ENCODE data around the gene PPP1R12B.
A peak's percentile ranks its signal among the peaks of the same experiment; 100 is the strongest.

PPP1R12B gene, protein sequence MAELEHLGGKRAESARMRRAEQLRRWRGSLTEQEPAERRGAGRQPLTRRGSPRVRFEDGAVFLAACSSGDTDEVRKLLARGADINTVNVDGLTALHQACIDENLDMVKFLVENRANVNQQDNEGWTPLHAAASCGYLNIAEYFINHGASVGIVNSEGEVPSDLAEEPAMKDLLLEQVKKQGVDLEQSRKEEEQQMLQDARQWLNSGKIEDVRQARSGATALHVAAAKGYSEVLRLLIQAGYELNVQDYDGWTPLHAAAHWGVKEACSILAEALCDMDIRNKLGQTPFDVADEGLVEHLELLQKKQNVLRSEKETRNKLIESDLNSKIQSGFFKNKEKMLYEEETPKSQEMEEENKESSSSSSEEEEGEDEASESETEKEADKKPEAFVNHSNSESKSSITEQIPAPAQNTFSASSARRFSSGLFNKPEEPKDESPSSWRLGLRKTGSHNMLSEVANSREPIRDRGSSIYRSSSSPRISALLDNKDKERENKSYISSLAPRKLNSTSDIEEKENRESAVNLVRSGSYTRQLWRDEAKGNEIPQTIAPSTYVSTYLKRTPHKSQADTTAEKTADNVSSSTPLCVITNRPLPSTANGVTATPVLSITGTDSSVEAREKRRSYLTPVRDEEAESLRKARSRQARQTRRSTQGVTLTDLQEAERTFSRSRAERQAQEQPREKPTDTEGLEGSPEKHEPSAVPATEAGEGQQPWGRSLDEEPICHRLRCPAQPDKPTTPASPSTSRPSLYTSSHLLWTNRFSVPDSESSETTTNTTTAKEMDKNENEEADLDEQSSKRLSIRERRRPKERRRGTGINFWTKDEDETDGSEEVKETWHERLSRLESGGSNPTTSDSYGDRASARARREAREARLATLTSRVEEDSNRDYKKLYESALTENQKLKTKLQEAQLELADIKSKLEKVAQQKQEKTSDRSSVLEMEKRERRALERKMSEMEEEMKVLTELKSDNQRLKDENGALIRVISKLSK

DNA sequence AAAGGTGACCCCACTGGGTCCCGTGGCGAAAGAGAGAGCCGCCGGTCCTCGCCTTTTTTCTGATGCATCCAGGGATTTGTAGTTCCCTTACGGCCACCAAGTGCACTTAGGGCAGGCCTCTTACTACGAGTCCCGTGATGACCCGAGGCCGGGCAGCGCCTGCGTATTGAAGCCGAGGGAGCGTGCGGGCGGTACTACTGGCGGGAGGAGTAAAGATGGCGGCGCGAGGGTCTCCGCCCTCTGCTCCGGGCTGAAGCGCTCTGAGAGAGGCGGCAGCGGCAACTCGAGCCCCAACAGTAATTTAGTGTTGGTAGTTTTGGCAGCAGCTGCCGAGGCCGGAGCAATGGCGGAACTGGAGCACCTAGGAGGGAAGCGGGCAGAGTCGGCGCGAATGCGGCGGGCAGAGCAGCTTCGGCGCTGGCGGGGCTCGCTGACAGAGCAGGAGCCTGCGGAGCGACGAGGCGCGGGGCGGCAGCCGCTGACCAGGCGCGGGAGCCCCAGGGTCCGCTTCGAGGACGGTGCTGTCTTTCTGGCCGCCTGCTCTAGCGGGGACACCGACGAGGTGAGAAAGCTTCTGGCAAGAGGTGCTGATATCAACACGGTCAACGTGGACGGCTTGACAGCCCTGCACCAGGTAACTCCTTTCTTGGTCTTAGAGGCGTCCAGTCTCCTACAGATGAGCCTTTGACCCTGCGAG, at the start of gene PPP1R12B:
TSS of gene PPP1R12B (plus strand) at position 191 of the 697 bp plus-strand sequence. CDS start at position 344, 153 bp downstream.
- DNase-seq = peak; percentile 73 to 100 (median 98)

DNA sequence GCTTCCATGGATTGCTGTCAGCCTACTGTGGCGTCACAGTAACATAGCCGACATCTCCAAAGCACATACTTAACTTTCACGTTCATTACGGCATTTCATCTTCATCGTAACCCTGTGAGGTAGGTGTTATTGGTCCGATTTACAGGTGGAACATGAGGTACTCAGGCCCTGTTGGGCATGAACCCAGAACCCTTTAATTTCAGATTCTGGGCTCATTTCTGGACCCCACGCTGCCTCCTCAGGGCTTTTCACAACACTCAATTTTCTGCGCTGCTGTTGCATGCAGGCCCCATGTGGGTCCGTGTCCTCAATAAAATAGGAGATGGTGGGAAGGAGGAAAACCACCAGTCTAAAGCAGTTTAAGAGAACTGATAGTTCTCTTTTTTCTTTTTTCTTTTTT, 46.3 kb upstream of the PPP1R12B start:
- no peak for DNase-seq

DNA sequence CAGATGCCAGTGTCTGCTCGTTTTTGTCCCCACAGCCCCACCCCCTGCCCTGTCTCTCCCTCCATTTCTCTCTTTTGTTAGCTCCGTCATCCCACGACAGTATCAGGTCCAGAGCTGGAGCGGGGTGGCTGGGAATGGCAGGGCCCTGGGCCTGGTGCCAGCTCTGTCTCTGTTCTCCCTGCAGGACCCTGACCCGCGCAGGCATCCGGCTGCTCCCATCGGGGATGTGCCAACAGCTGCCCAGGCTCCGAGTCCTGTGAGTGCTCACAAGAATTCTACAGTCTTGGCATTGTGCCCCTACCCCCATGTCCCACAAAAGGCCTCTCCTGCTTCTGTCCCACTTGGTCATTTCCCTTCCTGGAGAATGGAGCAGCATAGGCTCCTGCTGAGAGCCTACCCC, 44.1 kb upstream of the PPP1R12B start:
- DNase-seq = peak in 10 of 58 donors; percentile 5 to 54 (median 19)

DNA sequence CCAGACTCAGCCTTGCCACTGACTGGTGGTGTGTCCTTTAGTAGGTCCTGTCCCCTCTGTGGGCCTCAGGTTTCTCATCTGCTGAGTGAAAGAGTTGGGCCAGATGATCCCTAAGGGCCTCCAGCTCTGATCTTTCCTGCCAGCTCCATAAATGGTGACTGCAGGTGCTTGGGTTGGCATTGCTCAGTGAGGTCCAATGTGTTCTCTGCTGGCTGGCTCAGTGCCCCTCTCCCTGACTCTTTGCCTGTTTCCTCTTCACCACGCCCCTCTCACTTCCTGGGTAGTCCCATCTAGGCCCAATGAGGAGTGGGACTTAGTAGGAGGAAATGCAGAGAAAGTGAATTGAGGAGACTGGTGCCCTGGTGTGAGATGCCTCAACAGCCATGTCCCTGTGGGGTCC, 43.3 kb upstream of the PPP1R12B start:
- no peak for DNase-seq

DNA sequence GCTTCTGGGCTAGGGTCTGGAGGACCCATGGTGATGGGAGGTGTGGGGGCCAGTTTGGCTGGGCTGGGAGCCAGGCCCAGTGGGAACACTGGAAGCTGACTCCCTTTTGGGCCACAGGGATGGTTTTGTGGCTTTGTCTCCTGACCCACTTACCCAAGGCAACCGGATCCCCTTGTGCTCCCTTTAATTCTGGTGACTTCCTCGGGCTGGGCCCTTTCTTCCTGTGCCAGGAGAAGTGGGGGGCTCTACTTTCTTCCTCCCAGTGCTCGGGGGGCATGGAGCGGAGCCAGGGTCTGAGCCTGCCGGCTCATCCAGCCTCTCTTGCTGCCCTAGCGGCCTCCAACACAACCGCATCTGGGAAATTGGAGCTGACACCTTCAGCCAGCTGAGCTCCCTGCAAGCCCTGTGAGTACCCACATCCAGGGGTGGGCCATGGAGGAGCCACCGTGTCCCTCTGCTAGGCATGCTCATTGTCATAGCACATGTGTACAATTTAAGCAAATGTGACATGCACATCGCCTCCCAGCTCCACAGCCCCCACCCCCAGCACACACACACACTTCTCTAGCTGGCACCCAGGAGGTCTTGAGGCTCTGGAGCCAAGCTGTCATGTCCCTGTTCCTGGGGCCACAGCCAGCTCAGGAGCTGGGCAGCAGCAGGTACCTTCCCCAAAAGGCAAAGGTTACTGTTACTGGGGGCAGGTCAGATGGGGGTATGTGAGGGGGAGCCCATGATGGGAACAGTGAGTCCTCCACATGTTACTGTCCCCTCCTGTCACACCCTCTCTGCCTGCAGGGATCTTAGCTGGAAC, 41.8 kb upstream of the PPP1R12B start:
- peak in 39 of 58 donors; percentile 11 to 84 (median 45) for DNase-seq

DNA sequence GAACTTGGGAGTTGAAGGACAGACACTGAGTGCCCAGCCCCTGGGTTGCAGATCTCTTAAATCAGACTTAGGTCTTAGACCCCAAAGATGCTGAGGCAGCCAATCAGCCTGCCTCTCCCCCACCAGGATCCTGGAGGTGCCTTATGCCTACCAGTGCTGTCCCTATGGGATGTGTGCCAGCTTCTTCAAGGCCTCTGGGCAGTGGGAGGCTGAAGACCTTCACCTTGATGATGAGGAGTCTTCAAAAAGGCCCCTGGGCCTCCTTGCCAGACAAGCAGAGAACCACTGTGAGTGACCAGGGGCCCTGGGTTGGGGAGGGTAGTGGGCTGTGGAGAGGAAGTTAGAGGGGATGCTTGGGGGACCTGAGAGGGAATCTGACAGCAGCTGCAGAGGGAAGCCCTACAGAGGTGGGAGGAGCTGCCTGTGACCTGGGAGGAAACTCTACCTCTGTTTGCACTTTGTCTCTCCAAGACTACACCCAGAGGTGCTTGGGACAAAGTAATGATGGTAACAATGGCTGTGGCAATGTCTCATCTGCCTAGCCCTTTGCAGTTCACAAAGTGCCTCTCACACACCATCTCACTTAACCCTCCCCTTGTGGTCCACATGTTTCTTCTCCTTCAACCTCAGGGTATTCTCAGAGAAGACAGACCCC, 38.3 kb upstream of the PPP1R12B start:
- no peak for DNase-seq

DNA sequence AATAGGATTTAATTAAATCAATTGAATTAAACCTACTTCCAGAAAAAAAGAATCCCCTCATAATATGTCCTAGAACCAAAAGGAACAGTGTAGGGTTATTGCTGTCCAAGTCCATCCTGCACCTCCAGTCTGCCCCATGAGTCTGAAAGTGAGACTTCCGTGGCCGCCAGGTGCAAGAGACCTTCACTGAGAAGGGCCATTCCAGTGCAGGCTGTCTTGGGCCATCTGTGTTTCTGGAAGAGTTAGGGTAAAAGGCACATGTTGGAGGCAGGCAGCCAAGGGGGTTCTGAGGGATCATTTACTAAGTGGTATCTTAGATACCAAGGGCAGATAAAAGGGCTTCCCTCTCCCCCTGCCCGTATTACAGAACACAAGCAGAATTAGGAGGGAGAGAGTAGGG, 37.8 kb upstream of the PPP1R12B start:
- DNase-seq = no peak

DNA sequence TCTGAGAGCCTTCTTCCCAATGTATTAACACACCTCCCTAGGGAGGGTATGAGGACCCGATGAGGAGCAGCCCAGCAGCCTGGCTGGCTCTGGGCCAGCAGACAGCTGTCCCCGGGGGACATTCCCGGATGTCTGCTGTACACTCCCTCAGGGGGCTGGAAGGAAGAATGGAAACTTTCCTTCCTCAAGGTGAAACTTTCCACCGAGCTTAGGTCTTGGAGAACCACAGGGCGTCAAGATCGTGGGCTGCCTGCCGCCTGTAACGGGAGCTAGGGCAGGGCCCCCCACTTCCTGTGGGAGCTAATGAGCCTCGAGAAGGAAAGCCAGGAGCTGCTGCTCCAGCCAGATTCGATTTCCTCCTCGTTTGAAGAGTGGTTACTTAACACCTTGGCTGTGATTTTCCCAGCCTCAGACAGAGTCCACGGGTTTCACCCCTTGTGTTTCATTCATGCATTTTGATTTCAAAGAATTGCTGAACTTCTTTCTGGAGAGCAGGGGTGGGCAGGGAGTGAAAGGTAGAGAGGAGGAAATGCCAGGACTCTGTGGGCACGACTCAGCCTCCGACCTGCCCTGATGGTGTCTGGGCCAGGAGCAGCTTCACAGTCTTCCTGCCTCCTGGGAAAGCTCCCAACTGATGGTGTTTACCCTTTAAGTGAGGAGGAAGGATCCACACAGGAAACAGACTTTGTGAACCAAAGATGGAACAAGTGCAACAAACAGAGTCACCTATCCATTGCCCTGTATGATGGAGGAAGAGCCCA, 36.4 kb upstream of the PPP1R12B start:
- DNase-seq = no peak

DNA sequence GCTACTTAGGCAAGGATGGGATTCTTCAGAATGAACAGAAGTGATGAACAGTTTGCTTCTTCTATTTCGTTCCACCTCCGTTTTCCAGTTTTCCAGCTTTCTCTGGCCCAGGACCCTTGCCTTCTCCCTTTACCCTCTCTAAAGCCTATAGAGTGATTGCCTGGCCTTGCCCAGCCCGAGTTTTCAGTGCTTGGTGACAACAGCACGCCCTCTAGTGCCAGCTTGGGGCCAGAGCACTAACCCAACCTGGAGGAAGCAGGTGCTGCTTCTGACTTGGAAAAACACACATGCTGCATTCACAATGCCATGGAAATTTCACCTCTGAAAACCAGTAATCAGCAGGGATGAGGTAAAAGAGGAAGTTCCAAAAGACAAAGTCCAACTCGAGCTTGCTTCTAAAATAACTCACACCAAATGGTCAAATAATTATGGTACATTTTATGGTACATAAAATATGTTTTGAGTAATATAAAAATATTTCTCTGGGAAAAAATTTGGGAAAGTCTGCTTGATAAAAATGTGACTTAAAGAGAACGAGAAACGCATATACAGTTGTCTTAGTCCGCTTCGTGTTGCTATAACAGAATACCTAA, 32.8 kb upstream of the PPP1R12B start:
- DNase-seq = peak in 53 of 58 donors; percentile 4 to 78 (median 44)

DNA sequence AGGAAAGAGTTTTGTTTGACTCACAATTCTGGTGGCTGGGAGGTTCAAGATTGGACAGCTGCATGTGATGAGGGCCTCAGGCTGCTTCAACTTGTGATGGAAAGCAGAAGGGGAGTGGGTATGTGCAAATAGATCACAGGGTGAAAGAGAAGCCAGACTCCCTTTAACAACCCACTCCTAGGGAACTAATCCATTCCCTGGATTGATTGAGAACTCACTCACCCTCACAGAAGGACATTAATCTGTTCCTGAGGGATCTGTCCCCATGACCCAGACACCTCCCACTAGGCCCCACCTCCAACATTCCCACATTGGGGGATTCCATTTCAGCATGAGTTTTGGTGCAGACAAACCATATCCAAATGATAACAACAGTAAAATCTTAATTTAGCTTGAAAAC, 32.3 kb upstream of the PPP1R12B start:
- DNase-seq = no peak

DNA sequence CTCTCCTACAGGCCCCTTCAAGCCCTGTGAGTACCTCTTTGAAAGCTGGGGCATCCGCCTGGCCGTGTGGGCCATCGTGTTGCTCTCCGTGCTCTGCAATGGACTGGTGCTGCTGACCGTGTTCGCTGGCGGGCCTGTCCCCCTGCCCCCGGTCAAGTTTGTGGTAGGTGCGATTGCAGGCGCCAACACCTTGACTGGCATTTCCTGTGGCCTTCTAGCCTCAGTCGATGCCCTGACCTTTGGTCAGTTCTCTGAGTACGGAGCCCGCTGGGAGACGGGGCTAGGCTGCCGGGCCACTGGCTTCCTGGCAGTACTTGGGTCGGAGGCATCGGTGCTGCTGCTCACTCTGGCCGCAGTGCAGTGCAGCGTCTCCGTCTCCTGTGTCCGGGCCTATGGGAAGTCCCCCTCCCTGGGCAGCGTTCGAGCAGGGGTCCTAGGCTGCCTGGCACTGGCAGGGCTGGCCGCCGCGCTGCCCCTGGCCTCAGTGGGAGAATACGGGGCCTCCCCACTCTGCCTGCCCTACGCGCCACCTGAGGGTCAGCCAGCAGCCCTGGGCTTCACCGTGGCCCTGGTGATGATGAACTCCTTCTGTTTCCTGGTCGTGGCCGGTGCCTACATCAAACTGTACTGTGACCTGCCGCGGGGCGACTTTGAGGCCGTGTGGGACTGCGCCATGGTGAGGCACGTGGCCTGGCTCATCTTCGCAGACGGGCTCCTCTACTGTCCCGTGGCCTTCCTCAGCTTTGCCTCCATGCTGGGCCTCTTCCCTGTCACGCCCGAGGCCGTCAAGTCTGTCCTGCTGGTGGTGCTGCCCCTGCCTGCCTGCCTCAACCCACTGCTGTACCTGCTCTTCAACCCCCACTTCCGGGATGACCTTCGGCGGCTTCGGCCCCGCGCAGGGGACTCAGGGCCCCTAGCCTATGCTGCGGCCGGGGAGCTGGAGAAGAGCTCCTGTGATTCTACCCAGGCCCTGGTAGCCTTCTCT, 30.3 kb upstream of the PPP1R12B start:
- no peak for DNase-seq

DNA sequence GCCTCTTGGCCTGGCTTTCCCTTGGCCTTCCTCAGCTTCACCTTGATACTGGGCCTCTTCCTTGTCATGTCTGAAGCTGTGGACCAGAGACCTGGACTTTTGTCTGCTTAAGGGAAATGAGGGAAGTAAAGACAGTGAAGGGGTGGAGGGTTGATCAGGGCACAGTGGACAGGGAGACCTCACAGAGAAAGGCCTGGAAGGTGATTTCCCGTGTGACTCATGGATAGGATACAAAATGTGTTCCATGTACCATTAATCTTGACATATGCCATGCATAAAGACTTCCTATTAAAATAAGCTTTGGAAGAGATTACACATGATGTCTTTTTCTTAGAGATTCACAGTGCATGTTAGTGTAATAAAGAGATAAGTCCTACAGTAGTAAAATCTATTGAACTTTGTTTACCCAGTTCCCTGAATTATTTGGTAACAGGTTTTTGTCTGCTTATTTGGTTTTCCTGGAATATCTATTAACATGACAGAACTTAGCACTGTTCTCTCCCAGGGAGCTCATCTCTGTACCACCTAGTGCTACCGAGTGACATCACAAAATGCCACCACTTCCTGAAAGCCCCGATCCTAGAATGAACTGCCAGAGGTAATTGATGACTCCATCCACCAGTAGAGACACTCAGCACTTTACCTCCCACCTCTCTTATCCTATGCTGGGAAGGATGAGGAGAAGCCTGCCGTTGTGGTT, 29.0 kb upstream of the PPP1R12B start:
- DNase-seq = no peak

DNA sequence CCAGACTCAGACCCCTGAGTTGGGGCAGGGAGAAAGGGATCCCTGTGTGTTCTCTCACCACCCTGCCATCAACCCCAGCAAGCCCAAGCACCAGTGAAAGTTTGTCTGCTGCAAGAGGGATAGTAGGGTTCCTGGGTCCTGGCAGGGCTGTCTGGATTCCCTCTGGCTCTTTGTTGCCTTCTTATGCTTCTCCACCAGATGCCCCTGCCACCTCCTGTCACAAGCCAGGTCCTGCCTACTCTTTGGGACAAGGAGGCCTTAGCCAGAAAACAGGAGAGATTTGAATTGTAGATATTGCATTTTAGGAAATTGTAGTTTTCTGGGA, 28.5 kb upstream of the PPP1R12B start:
- no peak for DNase-seq

DNA sequence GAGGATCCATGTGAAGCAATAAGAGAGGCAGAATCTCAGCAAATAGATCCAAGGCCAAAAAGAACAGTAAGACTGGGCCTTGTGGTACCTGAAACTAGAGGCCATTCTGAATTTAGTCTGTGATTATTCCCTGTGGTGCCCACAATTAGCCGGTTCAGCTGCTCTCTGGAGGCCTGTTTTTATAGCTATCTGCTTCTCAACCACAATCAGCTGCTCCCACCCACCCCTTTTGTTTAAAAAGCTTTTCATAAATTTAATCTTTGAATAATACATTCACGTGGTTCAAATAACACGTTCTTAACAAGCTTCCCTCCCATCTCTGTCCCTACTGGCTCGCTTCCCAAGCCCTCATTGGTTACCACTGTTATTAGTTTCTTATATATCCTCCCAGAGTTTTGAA, 24.8 kb upstream of the PPP1R12B start:
- DNase-seq = no peak

DNA sequence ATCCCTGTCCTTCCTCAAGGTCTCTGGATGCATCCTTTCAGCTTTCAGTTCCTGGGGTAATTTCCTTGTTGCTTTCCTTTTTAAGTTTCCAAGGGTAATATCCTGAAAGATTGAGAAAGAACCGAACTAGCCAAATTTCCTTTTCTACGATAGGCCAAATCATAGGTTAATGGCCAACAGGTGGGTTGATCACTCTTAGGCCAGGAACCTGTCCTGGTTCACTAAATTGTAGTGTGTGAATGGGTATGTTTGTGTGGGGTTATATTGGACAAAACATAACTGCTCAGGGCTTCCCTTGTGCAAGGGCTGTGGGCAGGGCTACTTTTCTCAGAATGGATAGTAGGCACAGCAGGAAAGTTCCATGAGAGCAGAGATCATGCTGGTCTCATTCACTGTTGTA, 23.9 kb upstream of the PPP1R12B start:
- no peak for DNase-seq

DNA sequence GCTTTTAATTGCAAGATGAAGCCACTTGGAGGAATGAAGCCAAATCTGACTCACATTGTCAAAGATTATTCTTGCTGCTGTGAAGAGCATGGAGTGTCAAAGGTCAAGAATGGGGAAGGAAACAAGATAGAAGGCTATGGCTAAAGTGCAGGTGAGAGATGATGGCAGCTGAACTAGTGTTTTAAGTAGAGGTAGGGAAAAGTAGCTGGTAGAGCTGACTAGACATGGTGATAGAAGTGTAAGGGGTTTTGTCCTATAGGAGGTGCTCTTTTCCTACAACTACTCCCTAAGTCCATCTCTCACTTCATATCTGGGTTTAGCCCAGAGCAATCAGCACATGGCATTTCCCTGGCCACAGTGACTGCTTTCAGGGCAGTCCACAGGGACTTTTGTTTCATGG, 18.6 kb upstream of the PPP1R12B start:
- no peak for DNase-seq

DNA sequence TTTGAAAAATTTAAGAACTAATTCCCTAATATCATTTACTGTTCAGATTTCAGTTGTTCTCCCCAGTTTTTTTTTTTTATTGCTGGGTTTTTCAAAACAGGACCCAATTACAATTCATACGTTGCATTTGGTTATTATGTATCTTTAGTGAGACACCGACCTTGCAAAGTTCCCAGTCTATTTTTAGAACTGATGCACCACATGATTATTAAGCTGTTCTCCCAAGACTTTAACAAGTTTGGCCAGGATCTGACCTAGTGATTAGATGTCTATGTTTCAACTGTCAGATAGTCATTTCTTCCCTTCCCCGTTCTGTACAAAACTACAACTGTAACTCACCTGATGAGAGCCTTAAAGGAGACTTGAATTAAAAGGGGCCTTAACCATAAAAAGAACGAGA, 14.6 kb upstream of the PPP1R12B start:
- no peak for DNase-seq
